ENCODE data around the gene KRTAP10-3.

DNA sequence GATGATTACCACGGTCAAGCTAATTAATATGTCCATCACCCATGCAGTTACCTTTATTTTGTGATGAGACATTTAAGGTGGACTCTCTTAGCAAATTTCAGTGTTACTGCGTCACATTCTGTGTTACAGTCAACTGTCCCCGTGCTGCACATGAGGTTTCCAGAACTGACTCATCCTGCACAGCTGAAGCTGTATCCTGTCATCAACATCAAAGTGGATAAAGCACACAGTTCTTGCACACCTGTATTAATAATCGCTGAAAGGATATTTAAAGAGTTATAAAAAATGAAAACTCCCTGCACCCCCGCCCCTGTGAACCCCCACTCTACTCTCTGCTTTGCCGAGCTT, 25.2 kb upstream of the KRTAP10-3 start:
- TF ChIP-seq, protein P1, sequence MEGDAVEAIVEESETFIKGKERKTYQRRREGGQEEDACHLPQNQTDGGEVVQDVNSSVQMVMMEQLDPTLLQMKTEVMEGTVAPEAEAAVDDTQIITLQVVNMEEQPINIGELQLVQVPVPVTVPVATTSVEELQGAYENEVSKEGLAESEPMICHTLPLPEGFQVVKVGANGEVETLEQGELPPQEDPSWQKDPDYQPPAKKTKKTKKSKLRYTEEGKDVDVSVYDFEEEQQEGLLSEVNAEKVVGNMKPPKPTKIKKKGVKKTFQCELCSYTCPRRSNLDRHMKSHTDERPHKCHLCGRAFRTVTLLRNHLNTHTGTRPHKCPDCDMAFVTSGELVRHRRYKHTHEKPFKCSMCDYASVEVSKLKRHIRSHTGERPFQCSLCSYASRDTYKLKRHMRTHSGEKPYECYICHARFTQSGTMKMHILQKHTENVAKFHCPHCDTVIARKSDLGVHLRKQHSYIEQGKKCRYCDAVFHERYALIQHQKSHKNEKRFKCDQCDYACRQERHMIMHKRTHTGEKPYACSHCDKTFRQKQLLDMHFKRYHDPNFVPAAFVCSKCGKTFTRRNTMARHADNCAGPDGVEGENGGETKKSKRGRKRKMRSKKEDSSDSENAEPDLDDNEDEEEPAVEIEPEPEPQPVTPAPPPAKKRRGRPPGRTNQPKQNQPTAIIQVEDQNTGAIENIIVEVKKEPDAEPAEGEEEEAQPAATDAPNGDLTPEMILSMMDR (optimal IDR thresholded peaks at IDR 0.05 in 1 of 3, IDR thresholded peaks at IDR 0.05 in 1 of 3, conservative IDR thresholded peaks at IDR 0.05 in 1 of 3; ENCODE audit: extremely low read depth in 1 of 3, insufficient read depth in 2 of 3, low read length in 3 of 3): no peak
- TF ChIP-seq EZH2 (IDR thresholded peaks at IDR 0.05; ENCODE audit: low read length): no peak

Data from keratinocyte (primary cell).